HepG2 (cell line): ENCODE results near the gene TRAPPC1. TPM values are rescaled to one million over a fixed set of nuclear protein-coding genes. Genes with fewer than 3 reads are reported as not detected.

Experiments
- DMTF1 ChIP-seq: sonication (generic); formaldehyde crosslinking; IDR thresholded peaks from 2 replicates; pipeline ENCODE4 v1.4.0; 2020; ENCODE audit warnings: mild to moderate bottlenecking, missing genetic modification reagents
- GFI1 ChIP-seq: sonication (generic); formaldehyde crosslinking; IDR thresholded peaks from 2 replicates; pipeline ENCODE4 v1.5.0; 2020; ENCODE audit warnings: missing genetic modification reagents, mild to moderate bottlenecking, borderline replicate concordance
- JUND ChIP-seq: sonication (generic); formaldehyde crosslinking; IDR thresholded peaks from 2 replicates; pipeline ENCODE4 v1.8.0; 2022; ENCODE audit warnings: mild to moderate bottlenecking, missing genetic modification reagents
- MED13 ChIP-seq: sonication (generic); formaldehyde crosslinking; IDR thresholded peaks from 2 replicates; pipeline ENCODE4 v1.5.0; 2020; ENCODE audit warnings: missing genetic modification reagents
- MTA3 ChIP-seq: sonication (generic); formaldehyde crosslinking; IDR thresholded peaks from 2 replicates; pipeline ENCODE4 v1.4.0; 2020; ENCODE audit warnings: missing genetic modification reagents
- NFE2 ChIP-seq: sonication (generic); formaldehyde crosslinking; IDR thresholded peaks from 2 replicates; pipeline ENCODE4 v1.4.0; 2020; ENCODE audit warnings: missing genetic modification reagents
- REPIN1 ChIP-seq: sonication (generic); formaldehyde crosslinking; IDR thresholded peaks from 2 replicates; pipeline ENCODE4 v1.8.0; 2022; ENCODE audit warnings: missing genetic modification reagents, low read depth, mild to moderate bottlenecking, borderline replicate concordance
- YEATS2 ChIP-seq: sonication (generic); formaldehyde crosslinking; IDR thresholded peaks from 2 replicates; pipeline ENCODE4 v1.4.0; 2020; ENCODE audit warnings: missing genetic modification reagents, borderline replicate concordance
- ZBTB44 ChIP-seq: sonication (generic); formaldehyde crosslinking; IDR thresholded peaks from 2 replicates; pipeline ENCODE4 v1.4.0; 2020; ENCODE audit warnings: missing genetic modification reagents
- ZNF225 ChIP-seq: sonication (generic); formaldehyde crosslinking; IDR thresholded peaks from 2 replicates; pipeline ENCODE4 v1.4.0; 2020; ENCODE audit warnings: mild to moderate bottlenecking, missing genetic modification reagents
- ZNF496 ChIP-seq: sonication (generic); formaldehyde crosslinking; IDR thresholded peaks from 2 replicates; pipeline ENCODE4 v1.8.1; 2023; ENCODE audit warnings: mild to moderate bottlenecking, moderate library complexity, missing genetic modification reagents; ENCODE audit not compliant: insufficient replicate concordance
- ZNF564 ChIP-seq: sonication (generic); formaldehyde crosslinking; IDR thresholded peaks from 2 replicates; pipeline ENCODE4 v1.8.1; 2023; ENCODE audit warnings: mild to moderate bottlenecking, missing genetic modification reagents
- ZNF629 ChIP-seq: sonication (generic); formaldehyde crosslinking; conservative IDR thresholded peaks from 2 replicates; pipeline ENCODE4 v1.5.0; 2020; ENCODE audit warnings: missing genetic modification reagents
- ZNF737 ChIP-seq: sonication (generic); formaldehyde crosslinking; IDR thresholded peaks from 2 replicates; pipeline ENCODE4 v1.5.0; 2020; ENCODE audit warnings: missing genetic modification reagents, mild to moderate bottlenecking, borderline replicate concordance
- polyA plus RNA-seq, 8 experiments: library from polyadenylated mRNA; depleted of rRNA in 3 of 8; stranded (reverse) in 7 of 8; unstranded in 1 of 8; fragments of >200 nt; fragmentation: Illumina TruSeq in 4 of 8; extraction: Trizol in 4 of 8; gene quantifications; 2 replicates each; pipeline versions ENCODE4 v1.2.1 to v1.2.3, GENCODE V29; 2011 to 2016; ENCODE audit warnings: low read depth in 4 of 8, missing spikeins in 1 of 8, mixed read lengths in 1 of 8; ENCODE audit not compliant: insufficient read depth in 1 of 8
- total RNA-seq, 5 experiments: library from RNA; depleted of rRNA; stranded (reverse); fragments of >200 nt; fragmentation: Illumina TruSeq; extraction: Trizol; gene quantifications; 2 replicates each; pipeline ENCODE4 v1.2.3, GENCODE V29; 2016; ENCODE audit warnings: low read depth in 1 of 5
- TF ChIP-seq, protein P1 (sequence below), 2 experiments: sonication (generic) in 1 of 2; formaldehyde crosslinking in 1 of 2; IDR thresholded peaks; 2 replicates each; pipeline versions ENCODE4 v1.6.1 to v1.9.0; 2014 to 2022; ENCODE audit warnings: antibody characterized with exemption in 1 of 2, borderline replicate concordance in 1 of 2, inconsistent platforms in 1 of 2, low read depth in 1 of 2, missing genetic modification reagents in 1 of 2
- TF ChIP-seq, protein P2 (sequence below): sonication (generic); formaldehyde crosslinking; IDR thresholded peaks from 2 replicates; pipeline ENCODE4 v1.4.0; 2020; ENCODE audit warnings: missing genetic modification reagents, borderline replicate concordance

TRAPPC1 gene
- total and polyA plus RNA-seq, 2 of the 13 experiments (the other 11 are each of a cell fraction or from before 2014, with no cell fraction given): 28.1 to 44.9 TPM

DNA sequence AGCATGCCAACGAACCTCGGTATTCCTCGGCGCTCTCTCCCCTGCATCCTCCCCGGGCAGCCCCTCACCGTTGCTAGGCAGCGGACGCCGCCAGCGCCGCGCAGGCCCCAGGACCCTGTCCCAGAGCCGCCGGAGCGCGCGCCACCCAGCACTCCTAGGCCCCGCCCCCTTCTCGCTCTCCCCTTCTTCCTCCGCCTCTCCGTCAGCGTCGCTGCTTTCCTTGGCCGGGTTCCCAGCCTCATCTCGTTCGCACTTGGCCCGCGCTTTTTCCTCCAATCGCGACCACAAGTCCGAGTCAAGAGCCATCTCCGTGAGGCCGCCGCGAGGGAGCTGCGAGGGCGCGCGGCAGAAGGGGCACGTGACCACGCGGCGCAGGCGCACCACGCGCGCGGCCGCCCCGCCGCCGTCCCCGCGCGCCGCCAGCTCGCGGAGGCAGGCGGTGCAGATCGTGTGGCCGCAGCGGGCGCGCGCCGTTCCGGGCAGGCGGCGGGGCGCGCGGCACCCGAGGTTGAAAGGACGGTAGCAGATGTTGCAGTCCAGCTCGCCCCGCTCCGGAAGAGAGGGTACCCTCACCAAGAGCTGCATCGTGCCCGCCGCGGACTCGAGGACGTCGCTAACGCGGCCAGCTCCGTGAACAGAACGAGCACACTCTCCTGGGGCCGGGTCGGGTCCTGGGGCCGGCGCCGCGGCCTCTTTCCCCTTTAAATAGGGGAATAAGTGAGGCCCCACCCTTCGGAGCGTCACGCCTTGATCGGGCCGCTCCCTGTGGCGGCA, 15.9 kb downstream of the TRAPPC1 start, which contains the start of gene RNF227 (continued):
- TF ChIP-seq, protein P1, sequence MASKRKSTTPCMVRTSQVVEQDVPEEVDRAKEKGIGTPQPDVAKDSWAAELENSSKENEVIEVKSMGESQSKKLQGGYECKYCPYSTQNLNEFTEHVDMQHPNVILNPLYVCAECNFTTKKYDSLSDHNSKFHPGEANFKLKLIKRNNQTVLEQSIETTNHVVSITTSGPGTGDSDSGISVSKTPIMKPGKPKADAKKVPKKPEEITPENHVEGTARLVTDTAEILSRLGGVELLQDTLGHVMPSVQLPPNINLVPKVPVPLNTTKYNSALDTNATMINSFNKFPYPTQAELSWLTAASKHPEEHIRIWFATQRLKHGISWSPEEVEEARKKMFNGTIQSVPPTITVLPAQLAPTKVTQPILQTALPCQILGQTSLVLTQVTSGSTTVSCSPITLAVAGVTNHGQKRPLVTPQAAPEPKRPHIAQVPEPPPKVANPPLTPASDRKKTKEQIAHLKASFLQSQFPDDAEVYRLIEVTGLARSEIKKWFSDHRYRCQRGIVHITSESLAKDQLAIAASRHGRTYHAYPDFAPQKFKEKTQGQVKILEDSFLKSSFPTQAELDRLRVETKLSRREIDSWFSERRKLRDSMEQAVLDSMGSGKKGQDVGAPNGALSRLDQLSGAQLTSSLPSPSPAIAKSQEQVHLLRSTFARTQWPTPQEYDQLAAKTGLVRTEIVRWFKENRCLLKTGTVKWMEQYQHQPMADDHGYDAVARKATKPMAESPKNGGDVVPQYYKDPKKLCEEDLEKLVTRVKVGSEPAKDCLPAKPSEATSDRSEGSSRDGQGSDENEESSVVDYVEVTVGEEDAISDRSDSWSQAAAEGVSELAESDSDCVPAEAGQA (IDR thresholded peaks at IDR 0.05; ENCODE audit: low read depth): 0 out of 2 replicates have a peak, but pooled peaks have one; percentile 33
- TF ChIP-seq, protein P1 (CRISPR knock-in tag; IDR thresholded peaks at IDR 0.05; ENCODE audit: borderline replicate concordance): peak; percentile 94; the same call in 1 of the 2 replicates
- TF ChIP-seq ZNF737 (CRISPR knock-in tag) (0 out of 2 replicates have a peak, but pooled peaks have one; percentile 70), ZBTB44 (CRISPR knock-in tag) (0 out of 2 replicates have a peak, but pooled peaks have one; percentile 79), GFI1 (CRISPR knock-in tag) (no peak), ZNF225 (CRISPR knock-in tag) (0 out of 2 replicates have a peak, but pooled peaks have one; percentile 76), JUND (CRISPR knock-in tag) (0 out of 2 replicates have a peak, but pooled peaks have one; percentile 31), ZNF496 (CRISPR knock-in tag) (peak; percentile 49), ZNF564 (CRISPR knock-in tag) (peak; percentile 81), REPIN1 (no peak), YEATS2 (no peak), ZNF629 (CRISPR knock-in tag) (peak; percentile 38; the same call in 1 of the 2 replicates), MED13 (CRISPR knock-in tag) (no peak), MTA3 (CRISPR knock-in tag) (no peak), DMTF1 (CRISPR knock-in tag) (no peak), NFE2 (CRISPR knock-in tag) (no peak)
- TF ChIP-seq, protein P2, sequence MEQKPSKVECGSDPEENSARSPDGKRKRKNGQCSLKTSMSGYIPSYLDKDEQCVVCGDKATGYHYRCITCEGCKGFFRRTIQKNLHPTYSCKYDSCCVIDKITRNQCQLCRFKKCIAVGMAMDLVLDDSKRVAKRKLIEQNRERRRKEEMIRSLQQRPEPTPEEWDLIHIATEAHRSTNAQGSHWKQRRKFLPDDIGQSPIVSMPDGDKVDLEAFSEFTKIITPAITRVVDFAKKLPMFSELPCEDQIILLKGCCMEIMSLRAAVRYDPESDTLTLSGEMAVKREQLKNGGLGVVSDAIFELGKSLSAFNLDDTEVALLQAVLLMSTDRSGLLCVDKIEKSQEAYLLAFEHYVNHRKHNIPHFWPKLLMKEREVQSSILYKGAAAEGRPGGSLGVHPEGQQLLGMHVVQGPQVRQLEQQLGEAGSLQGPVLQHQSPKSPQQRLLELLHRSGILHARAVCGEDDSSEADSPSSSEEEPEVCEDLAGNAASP (CRISPR knock-in tag): no peak
